GM23338 (cell line): Measurements from ENCODE around the gene ERCC1. TPM values are rescaled to one million over a fixed set of nuclear protein-coding genes. Genes with fewer than 3 reads are reported as not detected.

Experiments
- ATAC-seq: fragments of 200-7000 bp; cut with Tn5 transposase; 3 replicates; pipeline ENCODE4 v1.9.1; 2020
- DNase-seq: peaks from one replicate; pipeline ENCODE4 v3.0.0-alpha.2; 2015; ENCODE audit warnings: low spot score
- H2AFZ ChIP-seq: fragments of 200-600 bp; sonication (generic); 2 replicates; pipeline ENCODE4 v1.8.0; 2016; ENCODE audit warnings: antibody characterized with exemption, mild to moderate bottlenecking, moderate library complexity
- H3F3A ChIP-seq: fragments of 200-600 bp; sonication (generic); replicated peaks from 2 replicates; pipeline ENCODE4 v1.8.0; 2017; ENCODE audit warnings: antibody characterized with exemption, mixed run types, low read depth
- H3K27ac ChIP-seq: fragments of 200-600 bp; sonication (generic); 2 replicates; pipeline ENCODE4 v1.6.1; 2016; ENCODE audit warnings: low read depth
- H3K27me3 ChIP-seq: fragments of 200-600 bp; sonication (generic); 2 replicates; pipeline ENCODE4 v1.8.0; 2016; ENCODE audit warnings: mild to moderate bottlenecking, mixed run types, moderate library complexity; ENCODE audit not compliant: insufficient read depth
- H3K36me3 ChIP-seq: fragments of 200-600 bp; sonication (generic); 2 replicates; pipeline ENCODE4 v1.8.0; 2016; ENCODE audit warnings: mild to moderate bottlenecking; ENCODE audit not compliant: insufficient read depth
- H3K4me1 ChIP-seq: fragments of 200-600 bp; sonication (generic); 2 replicates; pipeline ENCODE4 v1.8.0; 2016; ENCODE audit warnings: mild to moderate bottlenecking, moderate library complexity; ENCODE audit not compliant: insufficient read depth
- H3K4me2 ChIP-seq: fragments of 200-600 bp; sonication (generic); 2 replicates; pipeline ENCODE4 v1.7.1; 2017; ENCODE audit warnings: mixed run types
- H3K4me3 ChIP-seq: fragments of 200-600 bp; sonication (generic); 2 replicates; pipeline ENCODE4 v1.6.1; 2016; ENCODE audit warnings: mixed run types
- H3K79me2 ChIP-seq: fragments of 200-600 bp; sonication (generic); replicated peaks from 2 replicates; pipeline ENCODE4 v1.8.0; 2017; ENCODE audit warnings: mild to moderate bottlenecking; ENCODE audit not compliant: insufficient read depth
- H3K9me2 ChIP-seq: fragments of 200-600 bp; sonication (generic); 2 replicates; pipeline ENCODE4 v1.8.0; 2017; ENCODE audit not compliant: insufficient read depth
- H4K20me1 ChIP-seq: fragments of 200-600 bp; sonication (generic); replicated peaks from 2 replicates; pipeline ENCODE4 v1.8.0; 2017; ENCODE audit warnings: mild to moderate bottlenecking; ENCODE audit not compliant: insufficient read depth
- H3K27ac Mint-ChIP-seq: 2 replicates; pipeline ENCODE4 v1.8.0; 2020; ENCODE audit warnings: inconsistent platforms, mild to moderate bottlenecking, moderate library complexity, mixed read lengths
- H3K27me3 Mint-ChIP-seq: 3 replicates; pipeline ENCODE4 v1.8.0; 2022; ENCODE audit warnings: low read depth, mild to moderate bottlenecking, moderate library complexity, mixed read lengths, inconsistent platforms; ENCODE audit not compliant: insufficient read depth, poor library complexity
- H3K36me3 Mint-ChIP-seq: 3 replicates; pipeline ENCODE4 v1.8.0; 2021; ENCODE audit warnings: low read depth, mild to moderate bottlenecking, inconsistent platforms, moderate library complexity, mixed read lengths
- H3K4me1 Mint-ChIP-seq: 3 replicates; pipeline ENCODE4 v1.8.0; 2020; ENCODE audit warnings: mild to moderate bottlenecking, inconsistent platforms, mixed read lengths
- H3K4me3 Mint-ChIP-seq: 3 replicates; pipeline ENCODE4 v1.8.0; 2021; ENCODE audit warnings: moderate library complexity, mild to moderate bottlenecking, inconsistent platforms, mixed read lengths
- H3K9me3 Mint-ChIP-seq: 3 replicates; pipeline ENCODE4 v1.8.0; 2020; ENCODE audit warnings: moderate library complexity, mild to moderate bottlenecking, inconsistent platforms, mixed read lengths
- CREB1 ChIP-seq: fragments of 250-450 bp; sonication (Bioruptor Pico); IDR thresholded peaks from 2 replicates; pipeline ENCODE4 v1.5.0; 2020; ENCODE audit warnings: low read depth, mild to moderate bottlenecking, moderate library complexity
- EZH2 ChIP-seq: fragments of 200-600 bp; sonication (generic); IDR thresholded peaks from one replicate; pipeline ENCODE4 v1.8.0; 2017; ENCODE audit warnings: antibody characterized with exemption, mild to moderate bottlenecking, low read depth; ENCODE audit not compliant: unreplicated experiment
- EZH2phosphoT487 ChIP-seq: fragments of 200-600 bp; sonication (generic); IDR thresholded peaks from one replicate; pipeline ENCODE4 v1.8.1; 2018; ENCODE audit warnings: antibody characterized with exemption; ENCODE audit not compliant: unreplicated experiment
- JUNB ChIP-seq: IDR thresholded peaks from one replicate; pipeline ENCODE4 v1.6.1; 2016; ENCODE audit warnings: antibody characterized with exemption; ENCODE audit not compliant: unreplicated experiment
- NANOG ChIP-seq: IDR thresholded peaks from 2 replicates; pipeline ENCODE4 v1.6.1; 2016; ENCODE audit warnings: antibody characterized with exemption, borderline replicate concordance
- POLR2AphosphoS5 ChIP-seq: IDR thresholded peaks from 2 replicates; pipeline ENCODE4 v1.6.1; 2016; ENCODE audit warnings: antibody characterized with exemption, low read depth
- STAT1 ChIP-seq: IDR thresholded peaks from one replicate; pipeline ENCODE4 v1.6.1; 2016; ENCODE audit warnings: antibody characterized with exemption; ENCODE audit not compliant: unreplicated experiment
- ZNF114 ChIP-seq: fragments of 250-450 bp; sonication (Bioruptor Pico); IDR thresholded peaks from 2 replicates; pipeline ENCODE4 v1.5.0; 2020; ENCODE audit warnings: mild to moderate bottlenecking, moderate library complexity
- ZNF331 ChIP-seq: fragments of 250-450 bp; sonication (Bioruptor Pico); IDR thresholded peaks from 2 replicates; pipeline ENCODE4 v1.5.0; 2020; ENCODE audit warnings: low read depth, mild to moderate bottlenecking, moderate library complexity
- polyA plus RNA-seq: library from polyadenylated mRNA; unstranded; fragments of >200 nt; fragmentation: Nextera tagmentation; extraction: Ambion mirVana; gene quantifications from 2 replicates; pipeline ENCODE4 v1.2.1, GENCODE V29; 2016
- total RNA-seq: library from RNA; depleted of rRNA; stranded (reverse); fragments of >200 nt; shearing (Covaris generic); gene quantifications from 2 replicates; pipeline ENCODE4 v1.2.3, GENCODE V29; 2014
- TF ChIP-seq, protein P1 (sequence below), 2 experiments: fragments of 200-600 bp in 1 of 2; sonication (generic) in 1 of 2; conservative IDR thresholded peaks; 2 replicates each; pipeline versions ENCODE4 v1.5.1 to v1.6.1; 2016 to 2017; ENCODE audit warnings: antibody characterized with exemption in 2 of 2, low read depth in 2 of 2, mild to moderate bottlenecking in 2 of 2, moderate library complexity in 1 of 2
- TF ChIP-seq, protein P2 (sequence below): IDR thresholded peaks from 2 replicates; pipeline ENCODE4 v1.6.1; 2016; ENCODE audit warnings: antibody characterized with exemption
- TF ChIP-seq, protein P3 (sequence below): IDR thresholded peaks from one replicate; pipeline ENCODE4 v1.6.1; 2018; ENCODE audit warnings: antibody characterized with exemption; ENCODE audit not compliant: unreplicated experiment
- TF ChIP-seq, protein P4 (sequence below): fragments of 250-450 bp; sonication (Bioruptor Pico); IDR thresholded peaks from 2 replicates; pipeline ENCODE4 v1.5.0; 2020; ENCODE audit warnings: mild to moderate bottlenecking, moderate library complexity

Gene ERCC1
- total and polyA plus RNA-seq, 2 experiments from 2014 or later = 39.0 to 52.3 TPM

DNA sequence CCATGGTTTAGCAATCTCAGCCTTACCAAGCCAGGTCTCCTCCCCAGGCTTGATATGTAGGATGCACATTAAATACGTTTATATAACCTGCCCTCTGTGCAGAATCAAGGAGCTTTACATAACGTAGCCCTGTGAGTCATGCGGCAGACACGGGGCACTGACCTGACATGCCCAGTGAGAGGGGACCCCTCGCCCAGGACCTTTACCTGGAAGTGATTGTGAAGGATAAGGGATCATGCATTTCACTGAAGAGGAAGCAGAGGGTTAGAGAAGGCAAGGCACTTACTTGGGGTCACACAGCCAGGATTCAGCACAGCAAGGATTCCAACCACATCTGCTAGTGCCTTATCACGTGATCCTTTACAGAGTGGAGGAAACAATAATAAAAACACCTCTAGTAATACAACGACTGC, 25.2 kb upstream of the ERCC1 start:
- DNase-seq (no peak), ATAC-seq (no peak)
- H3K4me3 Mint-ChIP-seq = no peak overlapping the region
- H3K4me3 ChIP-seq = no peak overlapping the region
- no peaks in the 10 kb centered on the region; the same call in 2 of the 3 replicates for H3K36me3 Mint-ChIP-seq
- peaks cover 10% of the 10 kb centered on the region; the same call in 2 of the 3 replicates for H3K9me3 Mint-ChIP-seq
- peaks cover 14% of the 10 kb centered on the region for H3K4me1 ChIP-seq
- peaks cover 20% of the 10 kb centered on the region for H3K4me1 Mint-ChIP-seq
- H3K27ac ChIP-seq = no peak overlapping the region
- H3K27me3 ChIP-seq = peaks cover 54% of the 10 kb centered on the region
- no peak for TF ChIP-seq STAT1
- no peak for TF ChIP-seq CREB1
- TF ChIP-seq, protein P1, sequence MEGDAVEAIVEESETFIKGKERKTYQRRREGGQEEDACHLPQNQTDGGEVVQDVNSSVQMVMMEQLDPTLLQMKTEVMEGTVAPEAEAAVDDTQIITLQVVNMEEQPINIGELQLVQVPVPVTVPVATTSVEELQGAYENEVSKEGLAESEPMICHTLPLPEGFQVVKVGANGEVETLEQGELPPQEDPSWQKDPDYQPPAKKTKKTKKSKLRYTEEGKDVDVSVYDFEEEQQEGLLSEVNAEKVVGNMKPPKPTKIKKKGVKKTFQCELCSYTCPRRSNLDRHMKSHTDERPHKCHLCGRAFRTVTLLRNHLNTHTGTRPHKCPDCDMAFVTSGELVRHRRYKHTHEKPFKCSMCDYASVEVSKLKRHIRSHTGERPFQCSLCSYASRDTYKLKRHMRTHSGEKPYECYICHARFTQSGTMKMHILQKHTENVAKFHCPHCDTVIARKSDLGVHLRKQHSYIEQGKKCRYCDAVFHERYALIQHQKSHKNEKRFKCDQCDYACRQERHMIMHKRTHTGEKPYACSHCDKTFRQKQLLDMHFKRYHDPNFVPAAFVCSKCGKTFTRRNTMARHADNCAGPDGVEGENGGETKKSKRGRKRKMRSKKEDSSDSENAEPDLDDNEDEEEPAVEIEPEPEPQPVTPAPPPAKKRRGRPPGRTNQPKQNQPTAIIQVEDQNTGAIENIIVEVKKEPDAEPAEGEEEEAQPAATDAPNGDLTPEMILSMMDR (conservative IDR thresholded peaks at IDR 0.05; ENCODE audit: low read depth in 2 of 2) = no peak
- TF ChIP-seq EZH2 = no peak
- TF ChIP-seq JUNB = no peak
- TF ChIP-seq, protein P2, sequence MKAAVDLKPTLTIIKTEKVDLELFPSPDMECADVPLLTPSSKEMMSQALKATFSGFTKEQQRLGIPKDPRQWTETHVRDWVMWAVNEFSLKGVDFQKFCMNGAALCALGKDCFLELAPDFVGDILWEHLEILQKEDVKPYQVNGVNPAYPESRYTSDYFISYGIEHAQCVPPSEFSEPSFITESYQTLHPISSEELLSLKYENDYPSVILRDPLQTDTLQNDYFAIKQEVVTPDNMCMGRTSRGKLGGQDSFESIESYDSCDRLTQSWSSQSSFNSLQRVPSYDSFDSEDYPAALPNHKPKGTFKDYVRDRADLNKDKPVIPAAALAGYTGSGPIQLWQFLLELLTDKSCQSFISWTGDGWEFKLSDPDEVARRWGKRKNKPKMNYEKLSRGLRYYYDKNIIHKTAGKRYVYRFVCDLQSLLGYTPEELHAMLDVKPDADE = no peak
- TF ChIP-seq NANOG = no peak
- no peak for TF ChIP-seq EZH2phosphoT487
- no peak for TF ChIP-seq POLR2AphosphoS5
- TF ChIP-seq, protein P3, sequence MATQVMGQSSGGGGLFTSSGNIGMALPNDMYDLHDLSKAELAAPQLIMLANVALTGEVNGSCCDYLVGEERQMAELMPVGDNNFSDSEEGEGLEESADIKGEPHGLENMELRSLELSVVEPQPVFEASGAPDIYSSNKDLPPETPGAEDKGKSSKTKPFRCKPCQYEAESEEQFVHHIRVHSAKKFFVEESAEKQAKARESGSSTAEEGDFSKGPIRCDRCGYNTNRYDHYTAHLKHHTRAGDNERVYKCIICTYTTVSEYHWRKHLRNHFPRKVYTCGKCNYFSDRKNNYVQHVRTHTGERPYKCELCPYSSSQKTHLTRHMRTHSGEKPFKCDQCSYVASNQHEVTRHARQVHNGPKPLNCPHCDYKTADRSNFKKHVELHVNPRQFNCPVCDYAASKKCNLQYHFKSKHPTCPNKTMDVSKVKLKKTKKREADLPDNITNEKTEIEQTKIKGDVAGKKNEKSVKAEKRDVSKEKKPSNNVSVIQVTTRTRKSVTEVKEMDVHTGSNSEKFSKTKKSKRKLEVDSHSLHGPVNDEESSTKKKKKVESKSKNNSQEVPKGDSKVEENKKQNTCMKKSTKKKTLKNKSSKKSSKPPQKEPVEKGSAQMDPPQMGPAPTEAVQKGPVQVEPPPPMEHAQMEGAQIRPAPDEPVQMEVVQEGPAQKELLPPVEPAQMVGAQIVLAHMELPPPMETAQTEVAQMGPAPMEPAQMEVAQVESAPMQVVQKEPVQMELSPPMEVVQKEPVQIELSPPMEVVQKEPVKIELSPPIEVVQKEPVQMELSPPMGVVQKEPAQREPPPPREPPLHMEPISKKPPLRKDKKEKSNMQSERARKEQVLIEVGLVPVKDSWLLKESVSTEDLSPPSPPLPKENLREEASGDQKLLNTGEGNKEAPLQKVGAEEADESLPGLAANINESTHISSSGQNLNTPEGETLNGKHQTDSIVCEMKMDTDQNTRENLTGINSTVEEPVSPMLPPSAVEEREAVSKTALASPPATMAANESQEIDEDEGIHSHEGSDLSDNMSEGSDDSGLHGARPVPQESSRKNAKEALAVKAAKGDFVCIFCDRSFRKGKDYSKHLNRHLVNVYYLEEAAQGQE = no peak
- no peak for TF ChIP-seq ZNF114
- TF ChIP-seq, protein P4, sequence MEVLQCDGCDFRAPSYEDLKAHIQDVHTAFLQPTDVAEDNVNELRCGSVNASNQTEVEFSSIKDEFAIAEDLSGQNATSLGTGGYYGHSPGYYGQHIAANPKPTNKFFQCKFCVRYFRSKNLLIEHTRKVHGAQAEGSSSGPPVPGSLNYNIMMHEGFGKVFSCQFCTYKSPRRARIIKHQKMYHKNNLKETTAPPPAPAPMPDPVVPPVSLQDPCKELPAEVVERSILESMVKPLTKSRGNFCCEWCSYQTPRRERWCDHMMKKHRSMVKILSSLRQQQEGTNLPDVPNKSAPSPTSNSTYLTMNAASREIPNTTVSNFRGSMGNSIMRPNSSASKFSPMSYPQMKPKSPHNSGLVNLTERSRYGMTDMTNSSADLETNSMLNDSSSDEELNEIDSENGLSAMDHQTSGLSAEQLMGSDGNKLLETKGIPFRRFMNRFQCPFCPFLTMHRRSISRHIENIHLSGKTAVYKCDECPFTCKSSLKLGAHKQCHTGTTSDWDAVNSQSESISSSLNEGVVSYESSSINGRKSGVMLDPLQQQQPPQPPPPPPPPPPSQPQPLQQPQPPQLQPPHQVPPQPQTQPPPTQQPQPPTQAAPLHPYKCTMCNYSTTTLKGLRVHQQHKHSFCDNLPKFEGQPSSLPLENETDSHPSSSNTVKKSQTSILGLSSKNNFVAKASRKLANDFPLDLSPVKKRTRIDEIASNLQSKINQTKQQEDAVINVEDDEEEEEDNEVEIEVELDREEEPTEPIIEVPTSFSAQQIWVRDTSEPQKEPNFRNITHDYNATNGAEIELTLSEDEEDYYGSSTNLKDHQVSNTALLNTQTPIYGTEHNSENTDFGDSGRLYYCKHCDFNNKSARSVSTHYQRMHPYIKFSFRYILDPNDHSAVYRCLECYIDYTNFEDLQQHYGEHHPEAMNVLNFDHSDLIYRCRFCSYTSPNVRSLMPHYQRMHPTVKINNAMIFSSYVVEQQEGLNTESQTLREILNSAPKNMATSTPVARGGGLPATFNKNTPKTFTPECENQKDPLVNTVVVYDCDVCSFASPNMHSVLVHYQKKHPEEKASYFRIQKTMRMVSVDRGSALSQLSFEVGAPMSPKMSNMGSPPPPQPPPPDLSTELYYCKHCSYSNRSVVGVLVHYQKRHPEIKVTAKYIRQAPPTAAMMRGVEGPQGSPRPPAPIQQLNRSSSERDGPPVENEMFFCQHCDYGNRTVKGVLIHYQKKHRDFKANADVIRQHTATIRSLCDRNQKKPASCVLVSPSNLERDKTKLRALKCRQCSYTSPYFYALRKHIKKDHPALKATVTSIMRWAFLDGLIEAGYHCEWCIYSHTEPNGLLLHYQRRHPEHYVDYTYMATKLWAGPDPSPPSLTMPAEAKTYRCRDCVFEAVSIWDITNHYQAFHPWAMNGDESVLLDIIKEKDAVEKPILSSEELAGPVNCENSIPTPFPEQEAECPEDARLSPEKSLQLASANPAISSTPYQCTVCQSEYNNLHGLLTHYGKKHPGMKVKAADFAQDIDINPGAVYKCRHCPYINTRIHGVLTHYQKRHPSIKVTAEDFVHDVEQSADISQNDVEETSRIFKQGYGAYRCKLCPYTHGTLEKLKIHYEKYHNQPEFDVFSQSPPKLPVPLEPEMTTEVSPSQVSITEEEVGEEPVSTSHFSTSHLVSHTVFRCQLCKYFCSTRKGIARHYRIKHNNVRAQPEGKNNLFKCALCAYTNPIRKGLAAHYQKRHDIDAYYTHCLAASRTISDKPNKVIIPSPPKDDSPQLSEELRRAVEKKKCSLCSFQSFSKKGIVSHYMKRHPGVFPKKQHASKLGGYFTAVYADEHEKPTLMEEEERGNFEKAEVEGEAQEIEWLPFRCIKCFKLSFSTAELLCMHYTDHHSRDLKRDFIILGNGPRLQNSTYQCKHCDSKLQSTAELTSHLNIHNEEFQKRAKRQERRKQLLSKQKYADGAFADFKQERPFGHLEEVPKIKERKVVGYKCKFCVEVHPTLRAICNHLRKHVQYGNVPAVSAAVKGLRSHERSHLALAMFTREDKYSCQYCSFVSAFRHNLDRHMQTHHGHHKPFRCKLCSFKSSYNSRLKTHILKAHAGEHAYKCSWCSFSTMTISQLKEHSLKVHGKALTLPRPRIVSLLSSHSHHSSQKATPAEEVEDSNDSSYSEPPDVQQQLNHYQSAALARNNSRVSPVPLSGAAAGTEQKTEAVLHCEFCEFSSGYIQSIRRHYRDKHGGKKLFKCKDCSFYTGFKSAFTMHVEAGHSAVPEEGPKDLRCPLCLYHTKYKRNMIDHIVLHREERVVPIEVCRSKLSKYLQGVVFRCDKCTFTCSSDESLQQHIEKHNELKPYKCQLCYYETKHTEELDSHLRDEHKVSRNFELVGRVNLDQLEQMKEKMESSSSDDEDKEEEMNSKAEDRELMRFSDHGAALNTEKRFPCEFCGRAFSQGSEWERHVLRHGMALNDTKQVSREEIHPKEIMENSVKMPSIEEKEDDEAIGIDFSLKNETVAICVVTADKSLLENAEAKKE (CRISPR knock-in tag) = no peak
- no peak for TF ChIP-seq ZNF331 (CRISPR knock-in tag)
- H4K20me1 ChIP-seq = no peaks in the 10 kb centered on the region
- no peaks in the 10 kb centered on the region for H3K36me3 ChIP-seq
- no peaks in the 10 kb centered on the region for H3K79me2 ChIP-seq
- H3K4me2 ChIP-seq = no peak overlapping the region
- no peak overlapping the region for H3K27ac Mint-ChIP-seq
- peaks cover 33% of the 10 kb centered on the region for H3F3A ChIP-seq
- no peak overlapping the region; the same call in 1 of the 2 replicates for H2AFZ ChIP-seq
- no peaks in the 10 kb centered on the region for H3K9me2 ChIP-seq
- H3K27me3 Mint-ChIP-seq = peaks cover 39% of the 10 kb centered on the region
